SH-SY5Y (cell line): ENCODE results near the gene TMEM131.

ENCODE experiments used
- GATA2 ChIP-seq: IDR thresholded peaks from 2 replicates; pipeline ENCODE4 v1.6.1; 2011; ENCODE audit warnings: mild to moderate bottlenecking, low read depth, low read length
- GATA3 ChIP-seq: IDR thresholded peaks from 2 replicates; pipeline ENCODE4 v1.6.1; 2011; ENCODE audit warnings: low read depth, mild to moderate bottlenecking, low read length, moderate library complexity

DNA sequence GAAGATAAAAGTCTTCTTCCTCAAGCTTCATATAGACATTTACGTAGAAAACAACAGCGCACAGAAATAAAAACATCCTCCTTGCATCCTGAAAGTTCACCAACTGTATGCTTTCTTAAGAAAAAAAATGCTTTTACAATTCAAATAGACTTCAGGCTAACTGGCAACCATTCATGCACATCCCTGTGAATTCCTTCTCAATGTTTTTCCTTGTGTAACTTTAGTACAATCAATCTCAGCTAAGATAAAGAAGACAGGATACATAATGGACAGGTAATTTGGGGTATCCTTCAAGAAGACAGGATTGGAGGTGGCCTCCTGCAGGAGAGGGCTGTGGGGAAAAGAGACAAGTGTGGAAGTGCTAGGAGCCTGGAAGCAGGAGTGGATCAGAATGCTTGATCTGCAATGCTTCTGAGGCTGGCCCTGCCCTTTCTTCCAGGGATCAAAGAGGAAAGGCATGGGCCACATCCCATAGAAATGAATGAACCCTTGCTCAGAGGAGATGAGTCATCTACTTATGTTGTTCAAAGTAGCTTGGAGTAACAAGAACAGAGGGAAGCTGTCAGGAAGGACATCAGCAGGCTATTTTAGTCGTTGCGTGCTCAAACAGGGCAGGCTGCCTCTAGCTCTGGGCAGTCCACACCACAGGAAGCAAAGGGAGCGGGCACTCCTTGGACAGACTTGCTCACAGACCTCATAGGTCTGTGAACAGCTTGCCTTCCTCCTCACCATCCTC, 126.6 kb downstream of the TMEM131 start:
- TF ChIP-seq GATA2: no peak
- TF ChIP-seq GATA3: no peak
